GM18868 (cell line): ENCODE data around the gene BORCS5.
A peak's percentile ranks its signal among the peaks of the same experiment; 100 is the strongest.
"Not testable (repeated sequence)": the region's sequence is repeated elsewhere in the genome, so short reads cannot be mapped to it uniquely, and the experiment has no call there.

Experiments used
- ATAC-seq: cut with Tn5 transposase; IDR thresholded peaks from one replicate; pipeline ENCODE4 v1.9.1; 2021; ENCODE audit warnings: mild to moderate bottlenecking, moderate library complexity; ENCODE audit not compliant: unreplicated experiment

The BORCS5 gene

GRCh38 chr12:12456637-12457036, 99.8 kb downstream of the BORCS5 start:
- no peak for ATAC-seq

- no peak for ATAC-seq
Observed at GRCh38 chr12:12460935-12461922, 104.4 kb downstream of the BORCS5 start.

- no peak for ATAC-seq
Observed at GRCh38 chr12:12461923-12462315, 105.0 kb downstream of the BORCS5 start.

GRCh38 chr12:12465522-12465921, 108.6 kb downstream of the BORCS5 start:
- no peak for ATAC-seq

- ATAC-seq = no peak
Observed at GRCh38 chr12:12466157-12466556, 109.3 kb downstream of the BORCS5 start.

- no peak for ATAC-seq
Observed at GRCh38 chr12:12467264-12467663, 110.4 kb downstream of the BORCS5 start.

GRCh38 chr12:12467688-12468261, 110.9 kb downstream of the BORCS5 start:
- ATAC-seq = no peak

GRCh38 chr12:12468575-12468974, 111.7 kb downstream of the BORCS5 start:
- ATAC-seq = no peak

- no peak for ATAC-seq
Observed at GRCh38 chr12:12469386-12469785, 112.5 kb downstream of the BORCS5 start.

GRCh38 chr12:12470751-12471306, 114.0 kb downstream of the BORCS5 start:
- ATAC-seq = no peak

- not testable (repeated sequence) for ATAC-seq
Observed at GRCh38 chr12:12471982-12472961, 115.4 kb downstream of the BORCS5 start.

- ATAC-seq = no peak
Observed at GRCh38 chr12:12473223-12473622, 116.3 kb downstream of the BORCS5 start.

GRCh38 chr12:12474471-12474928, 117.6 kb downstream of the BORCS5 start:
- no peak for ATAC-seq

- peak; percentile 80 for ATAC-seq
Observed at GRCh38 chr12:12474931-12475795, 118.3 kb downstream of the BORCS5 start.

- no peak for ATAC-seq
Observed at GRCh38 chr12:12476857-12477531, 120.1 kb downstream of the BORCS5 start.

GRCh38 chr12:12477532-12477890, 120.6 kb downstream of the BORCS5 start:
- ATAC-seq = no peak

- ATAC-seq = no peak
Observed at GRCh38 chr12:12480074-12480473, 123.2 kb downstream of the BORCS5 start.

- no peak for ATAC-seq
Observed at GRCh38 chr12:12481631-12482030, 124.8 kb downstream of the BORCS5 start.

GRCh38 chr12:12482150-12482761, 125.4 kb downstream of the BORCS5 start:
- ATAC-seq = no peak
